Neuron (in vitro differentiated cells): Measurements from ENCODE around the gene CFAP91.

Experiments used
- H2AFZ ChIP-seq: one replicate; pipeline ENCODE4 v1.6.1; 2013; ENCODE audit warnings: low read depth, mild to moderate bottlenecking, inconsistent platforms, low read length, moderate library complexity
- H3K27me3 ChIP-seq: one replicate; pipeline ENCODE4 v1.6.1; 2013; ENCODE audit warnings: low read length; ENCODE audit not compliant: insufficient read depth
- H3K36me3 ChIP-seq: one replicate; pipeline ENCODE4 v1.6.1; 2013; ENCODE audit warnings: low read length; ENCODE audit not compliant: insufficient read depth
- H3K4me1 ChIP-seq: one replicate; pipeline ENCODE4 v1.6.1; 2013; ENCODE audit warnings: low read length; ENCODE audit not compliant: insufficient read depth
- H3K4me3 ChIP-seq: 2 replicates; pipeline ENCODE4 v1.5.1; 2013; ENCODE audit warnings: mild to moderate bottlenecking, low read length, moderate library complexity
- H3K9me3 ChIP-seq: one replicate; pipeline ENCODE4 v1.6.1; 2013; ENCODE audit warnings: low read length

Gene CFAP91

DNA sequence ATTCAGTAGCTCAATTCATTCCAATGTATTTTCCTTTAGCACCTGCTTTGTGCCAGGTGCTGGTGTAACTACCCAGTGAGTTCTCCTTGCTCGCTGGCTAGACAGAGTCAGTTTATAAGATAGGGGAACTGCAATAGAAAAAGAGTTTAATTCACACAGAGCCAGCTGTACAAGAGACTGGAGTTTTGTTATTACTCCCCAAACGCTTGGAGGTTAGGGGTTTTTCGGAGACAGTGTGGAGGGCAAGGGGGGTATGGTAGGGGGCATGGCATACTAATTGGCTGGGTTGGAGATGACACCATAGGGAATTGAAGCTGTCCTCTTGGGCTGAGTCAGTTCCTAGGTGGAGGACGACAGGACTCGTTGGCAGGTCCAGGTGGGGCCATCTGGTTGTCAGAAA lies 5.4 kb upstream of the CFAP91 start:
- Histone ChIP-seq H3K36me3 (no peaks in the 10 kb centered on the region), H3K4me1 (peaks cover 1% of the 10 kb centered on the region), H2AFZ (no peak overlapping the region), H3K27me3 (no peaks in the 10 kb centered on the region), H3K4me3 (no peak overlapping the region), H3K9me3 (no peaks in the 10 kb centered on the region)

- Histone ChIP-seq H2AFZ (no peak overlapping the region), H3K9me3 (no peaks in the 10 kb centered on the region), H3K27me3 (no peaks in the 10 kb centered on the region), H3K4me1 (peaks cover 4% of the 10 kb centered on the region), H3K4me3 (no peak overlapping the region), H3K36me3 (no peaks in the 10 kb centered on the region)
Measured at GRCh38 chr3:119700269-119700919, 2.4 kb upstream of the CFAP91 start.

DNA sequence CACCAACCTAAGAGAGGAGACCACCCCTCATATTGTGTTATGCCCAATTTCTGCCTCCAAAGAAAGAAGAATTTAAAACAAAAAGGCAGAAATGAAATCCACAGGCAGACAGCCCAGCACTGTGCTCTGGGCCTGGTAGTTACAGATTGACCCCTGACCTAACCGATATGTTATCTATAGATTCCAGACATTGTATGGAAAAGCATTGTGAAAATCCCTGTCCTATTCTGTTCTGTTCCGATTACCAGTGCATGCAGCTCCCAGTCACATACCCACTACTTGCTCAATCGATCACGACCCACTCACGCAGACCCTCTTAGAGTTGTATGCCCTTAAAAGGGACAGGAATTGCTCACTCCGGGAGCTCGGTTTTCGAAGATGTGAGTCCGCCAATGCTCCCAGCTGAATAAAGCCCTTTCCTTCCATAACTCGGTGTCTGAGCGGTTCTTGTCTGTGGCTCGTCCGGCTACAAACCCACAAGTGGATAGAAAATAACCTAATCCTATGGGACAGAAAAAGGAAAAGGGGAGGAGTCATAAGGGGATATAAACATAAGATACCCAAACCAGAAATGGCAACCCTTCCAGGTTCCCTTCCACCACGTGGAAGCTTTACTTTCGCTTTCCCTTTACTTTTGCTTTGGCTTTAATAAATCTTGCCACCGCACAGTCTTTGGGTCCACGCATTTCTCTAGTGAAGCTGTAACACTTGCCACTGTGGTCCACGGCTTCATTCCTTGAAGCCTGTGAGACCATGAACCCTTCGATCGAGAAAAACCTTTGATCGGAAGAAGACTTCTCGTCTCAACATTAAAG lies 1.7 kb upstream of the CFAP91 start:
- H3K36me3 ChIP-seq: no peaks in the 10 kb centered on the region
- H3K4me3 ChIP-seq: no peak overlapping the region
- no peaks in the 10 kb centered on the region for H3K27me3 ChIP-seq
- H2AFZ ChIP-seq: no peak overlapping the region
- peaks cover 4% of the 10 kb centered on the region for H3K4me1 ChIP-seq
- H3K9me3 ChIP-seq: no peaks in the 10 kb centered on the region

GRCh38 chr3:119703820-119704531 lies 1.2 kb downstream of the CFAP91 start:
- Histone ChIP-seq H3K36me3 (peaks cover 3% of the 10 kb centered on the region), H2AFZ (peak overlapping the region; percentile 72), H3K4me1 (peaks cover 4% of the 10 kb centered on the region), H3K9me3 (no peaks in the 10 kb centered on the region), H3K4me3 (peak overlapping the region; percentile 70), H3K27me3 (no peaks in the 10 kb centered on the region)

DNA sequence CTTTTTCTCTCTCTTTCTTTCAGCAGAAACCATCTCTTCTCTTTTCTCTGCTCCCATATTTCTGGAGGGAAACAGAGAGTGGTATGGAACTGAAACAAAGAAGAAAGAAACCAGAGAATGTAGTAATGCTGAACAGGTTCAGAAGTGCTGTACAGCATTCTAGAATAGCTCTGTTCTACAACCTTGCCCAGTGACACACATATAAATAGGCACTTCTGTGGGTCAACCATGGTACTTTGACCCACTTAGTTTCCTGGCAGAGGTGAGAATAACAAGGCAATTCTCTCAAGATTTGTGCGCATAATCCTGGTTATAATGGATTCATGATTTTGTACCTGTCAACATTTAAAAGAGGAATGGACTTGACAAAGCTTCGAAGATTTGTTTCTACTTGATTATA lies 12.3 kb downstream of the CFAP91 start:
- no peaks in the 10 kb centered on the region for H3K27me3 ChIP-seq
- no peak overlapping the region for H3K4me3 ChIP-seq
- no peak overlapping the region for H2AFZ ChIP-seq
- no peaks in the 10 kb centered on the region for H3K4me1 ChIP-seq
- H3K9me3 ChIP-seq: no peaks in the 10 kb centered on the region
- H3K36me3 ChIP-seq: peaks cover 9% of the 10 kb centered on the region

GRCh38 chr3:119716998-119717397 lies 14.2 kb downstream of the CFAP91 start:
- Histone ChIP-seq H3K36me3 (peaks cover 9% of the 10 kb centered on the region), H3K27me3 (no peaks in the 10 kb centered on the region), H2AFZ (no peak overlapping the region), H3K9me3 (no peaks in the 10 kb centered on the region), H3K4me3 (no peak overlapping the region), H3K4me1 (no peaks in the 10 kb centered on the region)

DNA sequence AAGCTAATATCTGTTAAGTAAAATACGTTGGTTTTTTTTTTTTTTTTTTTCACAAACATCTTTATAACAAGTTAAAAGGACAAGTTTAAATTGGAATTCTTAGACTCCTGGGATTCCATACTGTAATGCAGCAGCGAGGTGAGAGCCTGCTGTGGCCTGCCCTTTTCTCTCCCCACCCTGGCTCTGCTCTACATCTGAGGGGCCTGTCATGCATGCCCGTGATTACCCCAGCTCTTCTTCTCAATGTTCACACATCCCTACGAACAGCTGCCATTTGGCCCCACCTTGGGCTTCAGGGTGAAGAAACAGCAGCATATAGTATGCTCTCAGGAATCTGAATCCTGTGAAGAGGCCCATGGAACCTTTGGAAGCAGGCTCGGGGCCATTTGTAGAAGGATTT lies 14.7 kb downstream of the CFAP91 start:
- H3K4me3 ChIP-seq: no peak overlapping the region

DNA sequence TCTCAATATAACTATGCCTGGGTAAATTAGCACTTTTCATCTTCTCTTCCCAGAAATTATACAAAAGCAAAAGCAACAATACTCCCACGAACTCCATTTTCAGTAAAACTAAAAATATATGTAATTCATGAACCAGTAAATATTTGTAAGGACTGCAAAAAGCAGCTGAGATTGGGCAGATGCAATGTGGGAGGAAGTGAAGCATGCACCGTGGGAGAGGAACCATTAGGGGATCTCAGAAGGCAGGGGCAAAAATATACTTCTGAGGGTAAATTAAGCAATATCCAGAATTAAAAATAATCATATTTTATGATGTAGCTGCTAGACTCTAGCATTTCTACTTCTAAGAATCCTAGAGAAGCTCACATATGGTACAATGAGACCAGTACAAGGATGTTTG lies 20.2 kb downstream of the CFAP91 start:
- Histone ChIP-seq H3K9me3 (no peaks in the 10 kb centered on the region), H2AFZ (no peak overlapping the region), H3K27me3 (no peaks in the 10 kb centered on the region), H3K36me3 (peaks cover 3% of the 10 kb centered on the region), H3K4me3 (no peak overlapping the region), H3K4me1 (no peaks in the 10 kb centered on the region)

More for the DNA sequence above, 14.7 kb downstream of the CFAP91 start:
- H3K9me3 ChIP-seq: no peaks in the 10 kb centered on the region
- no peaks in the 10 kb centered on the region for H3K4me1 ChIP-seq
- H3K27me3 ChIP-seq: no peaks in the 10 kb centered on the region
- H2AFZ ChIP-seq: no peak overlapping the region
- H3K36me3 ChIP-seq: peaks cover 9% of the 10 kb centered on the region

GRCh38 chr3:119726909-119727308 lies 24.1 kb downstream of the CFAP91 start:
- Histone ChIP-seq H3K27me3 (no peaks in the 10 kb centered on the region), H3K9me3 (no peaks in the 10 kb centered on the region), H3K4me3 (no peak overlapping the region), H2AFZ (no peak overlapping the region), H3K36me3 (no peaks in the 10 kb centered on the region), H3K4me1 (peaks cover 7% of the 10 kb centered on the region)

GRCh38 chr3:119729996-119730395 lies 27.2 kb downstream of the CFAP91 start:
- no peak overlapping the region for H3K4me3 ChIP-seq

DNA sequence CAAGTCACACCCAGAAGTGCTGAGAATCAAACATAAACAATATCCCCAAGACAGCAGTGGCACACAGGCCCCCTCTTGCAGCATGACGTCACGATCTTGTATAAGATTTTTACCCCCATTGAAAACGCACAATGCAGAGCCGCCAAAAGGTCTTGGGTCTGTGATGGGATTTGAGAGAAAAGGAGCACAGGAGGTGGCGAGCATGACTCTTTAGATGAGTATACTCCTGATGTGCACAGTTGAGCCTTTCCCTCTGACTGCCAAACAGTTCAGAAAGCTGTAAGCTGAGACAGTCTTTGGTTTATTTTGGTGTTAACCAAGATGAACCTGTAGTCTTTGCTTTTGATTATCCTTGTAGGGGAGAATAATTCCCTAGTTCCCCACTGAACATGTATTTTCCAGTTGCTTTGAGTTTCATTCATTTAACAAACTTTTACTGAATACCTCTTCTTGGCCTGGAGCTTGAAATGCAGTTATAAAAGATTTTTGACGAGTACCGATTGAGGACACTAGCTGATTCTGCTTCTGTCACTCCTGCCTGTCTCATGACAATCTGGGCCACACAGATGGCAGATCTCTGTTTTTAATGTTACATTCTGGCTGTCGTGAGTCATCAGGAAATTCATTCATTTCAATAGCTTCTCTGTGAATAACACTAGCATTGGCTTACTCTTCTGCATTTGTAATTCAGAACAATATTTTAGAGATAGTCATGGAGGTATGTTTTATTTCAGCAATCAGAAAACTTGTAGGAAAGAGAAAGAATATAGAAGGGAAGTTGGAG lies 28.9 kb downstream of the CFAP91 start:
- Histone ChIP-seq H2AFZ (peak overlapping the region; percentile 80), H3K9me3 (no peaks in the 10 kb centered on the region), H3K4me1 (peaks cover 11% of the 10 kb centered on the region), H3K27me3 (no peaks in the 10 kb centered on the region), H3K4me3 (peak overlapping the region; percentile 38), H3K36me3 (no peaks in the 10 kb centered on the region)

More at GRCh38 chr3:119729996-119730395, 27.2 kb downstream of the CFAP91 start:
- Histone ChIP-seq H2AFZ (no peak overlapping the region), H3K9me3 (no peaks in the 10 kb centered on the region), H3K4me1 (peaks cover 11% of the 10 kb centered on the region), H3K27me3 (no peaks in the 10 kb centered on the region), H3K36me3 (no peaks in the 10 kb centered on the region)

DNA sequence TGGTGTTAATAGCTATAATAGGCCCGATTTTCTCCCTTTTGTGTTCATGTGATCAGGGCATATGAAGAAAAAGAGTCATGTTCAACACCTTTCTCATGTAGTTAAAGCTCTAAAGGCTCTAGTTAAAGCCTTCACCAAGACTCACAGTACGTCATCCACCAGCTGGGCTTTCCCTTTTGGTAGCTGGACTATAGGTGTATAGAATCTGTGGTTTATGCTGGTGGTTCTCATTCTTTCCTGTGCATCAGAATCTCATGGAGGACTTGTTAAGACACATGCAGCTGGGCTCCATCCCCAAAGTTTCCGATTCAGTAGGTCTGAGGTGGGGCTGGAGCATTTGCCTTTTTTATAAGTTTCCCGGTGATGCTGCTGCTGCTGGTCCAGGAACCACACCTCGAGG lies 31.0 kb downstream of the CFAP91 start:
- Histone ChIP-seq H3K4me1 (peaks cover 11% of the 10 kb centered on the region), H3K36me3 (peaks cover 4% of the 10 kb centered on the region), H3K4me3 (no peak overlapping the region), H3K9me3 (no peaks in the 10 kb centered on the region), H3K27me3 (no peaks in the 10 kb centered on the region), H2AFZ (no peak overlapping the region)
